ENCODE data around the gene GPR27. TPM values are rescaled to one million over a fixed set of nuclear protein-coding genes. Genes with fewer than 3 reads are reported as not detected.

GPR27 gene, protein sequence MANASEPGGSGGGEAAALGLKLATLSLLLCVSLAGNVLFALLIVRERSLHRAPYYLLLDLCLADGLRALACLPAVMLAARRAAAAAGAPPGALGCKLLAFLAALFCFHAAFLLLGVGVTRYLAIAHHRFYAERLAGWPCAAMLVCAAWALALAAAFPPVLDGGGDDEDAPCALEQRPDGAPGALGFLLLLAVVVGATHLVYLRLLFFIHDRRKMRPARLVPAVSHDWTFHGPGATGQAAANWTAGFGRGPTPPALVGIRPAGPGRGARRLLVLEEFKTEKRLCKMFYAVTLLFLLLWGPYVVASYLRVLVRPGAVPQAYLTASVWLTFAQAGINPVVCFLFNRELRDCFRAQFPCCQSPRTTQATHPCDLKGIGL
- not detected in 2 replicates for total RNA-seq

- DNase-seq (ENCODE audit: low read depth in 2 of 2) = peak; percentile 47 to 73
Measured at GRCh38 chr3:71753701-71754609, at the start of gene GPR27. GPR27 (plus strand) TSS chr3:71753855; CDS start chr3:71754050, 195 bp downstream.

DNA sequence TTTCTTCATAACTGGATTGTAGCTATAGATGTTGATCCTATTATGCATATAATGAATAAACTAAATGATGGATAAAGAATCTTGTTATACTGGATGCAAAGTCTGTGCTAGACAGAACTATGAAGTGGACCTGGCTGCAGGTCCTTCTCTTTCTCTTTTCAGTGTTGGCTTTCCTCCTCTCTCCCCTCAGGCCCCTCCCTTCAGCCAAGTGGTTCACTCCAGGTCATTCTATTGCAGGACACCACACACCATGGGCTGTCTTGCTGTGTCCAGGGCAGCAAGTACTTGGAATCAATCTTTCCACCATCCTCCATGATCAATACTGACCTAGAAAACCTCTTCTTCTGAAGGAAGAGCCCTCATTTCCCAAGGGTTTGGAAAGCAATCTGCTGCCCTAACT lies 48.7 kb upstream of the GPR27 start:
- DNase-seq (ENCODE audit: low read depth in 2 of 2) = no peak

- no peak for DNase-seq (ENCODE audit: low read depth in 2 of 2)
Measured at GRCh38 chr3:71705681-71706080, 48.0 kb upstream of the GPR27 start.

DNA sequence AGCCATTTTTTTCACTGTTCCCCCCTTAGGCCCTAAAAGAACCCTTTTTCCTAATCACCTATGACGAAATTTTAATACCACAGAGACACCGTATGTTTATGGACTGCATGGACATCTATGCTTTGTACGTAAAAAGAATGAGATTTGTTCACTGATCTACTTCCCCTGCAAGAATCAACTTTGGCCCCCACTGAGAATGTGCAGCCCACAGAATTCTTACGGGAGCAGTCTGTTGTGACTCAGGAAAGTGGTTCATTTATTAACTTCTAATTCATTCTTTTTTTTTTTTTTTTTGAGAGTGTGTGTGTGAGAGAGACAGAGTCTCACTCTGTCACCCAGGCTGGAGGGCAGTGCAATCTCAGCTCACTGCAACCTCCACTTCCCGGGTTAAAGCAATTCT lies 46.1 kb upstream of the GPR27 start:
- DNase-seq (ENCODE audit: low read depth in 2 of 2) = no peak

- peak; percentile 16 to 38 for DNase-seq (ENCODE audit: low read depth in 2 of 2)
Measured at GRCh38 chr3:71708476-71709105, 45.1 kb upstream of the GPR27 start.

DNA sequence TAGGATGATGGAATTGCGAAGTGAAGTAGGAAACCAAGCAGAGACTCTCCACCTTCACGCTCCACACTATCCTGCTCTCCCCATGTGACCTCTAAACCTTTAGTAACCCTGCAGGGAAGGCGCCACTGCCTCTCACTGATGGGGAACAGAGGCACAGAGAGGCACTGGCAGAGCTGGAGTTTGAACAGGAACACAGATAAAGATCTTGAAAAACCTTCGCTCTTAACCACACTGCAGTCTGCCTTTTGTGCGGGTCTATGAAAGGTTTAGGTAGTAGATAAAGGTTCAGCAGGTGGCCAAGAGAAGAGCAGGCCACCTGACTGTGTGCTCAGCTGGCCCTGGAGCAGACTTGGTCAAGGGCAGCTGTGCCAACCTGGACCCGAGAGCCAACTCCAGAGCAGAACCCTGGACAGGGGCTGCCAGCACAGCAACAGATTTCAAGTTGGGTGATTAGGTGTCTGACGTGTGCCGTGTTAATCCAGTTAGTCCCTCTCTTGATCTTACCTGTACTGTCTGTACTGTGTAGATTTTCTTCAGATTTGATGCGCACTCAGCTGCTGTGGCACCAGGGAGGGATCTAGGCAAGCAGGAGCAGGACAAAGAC lies 43.6 kb upstream of the GPR27 start:
- DNase-seq (ENCODE audit: low read depth in 2 of 2) = no peak

GRCh38 chr3:71710906-71711494 lies 42.7 kb upstream of the GPR27 start:
- peak; percentile 67 to 68 for DNase-seq (ENCODE audit: low read depth in 2 of 2)

DNA sequence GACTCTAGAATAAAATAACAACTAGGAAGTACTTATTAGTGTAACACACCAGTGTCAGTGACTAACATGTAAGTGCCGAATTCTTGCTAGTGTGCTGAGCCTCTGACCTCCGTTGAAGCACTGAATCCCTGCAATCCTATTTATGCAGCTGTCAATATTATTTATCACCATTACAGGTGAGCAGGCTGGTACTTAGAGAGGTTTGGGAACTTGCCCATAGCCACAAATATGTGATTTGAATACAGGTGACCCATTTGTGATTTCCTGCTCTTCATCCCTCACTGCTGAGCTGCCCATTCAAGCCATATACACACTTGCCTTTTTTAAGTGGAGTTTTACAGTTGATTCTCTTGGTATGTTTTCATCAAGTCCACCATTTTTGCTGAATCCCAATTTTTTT lies 40.6 kb upstream of the GPR27 start:
- DNase-seq (ENCODE audit: low read depth in 2 of 2) = no peak

- no peak for DNase-seq (ENCODE audit: low read depth in 2 of 2)
Measured at GRCh38 chr3:71714595-71714994, 39.1 kb upstream of the GPR27 start.

- DNase-seq (ENCODE audit: low read depth in 2 of 2) = no peak
Measured at GRCh38 chr3:71718072-71718471, 35.6 kb upstream of the GPR27 start.

- DNase-seq (ENCODE audit: low read depth in 2 of 2) = no peak
Measured at GRCh38 chr3:71721002-71721401, 32.7 kb upstream of the GPR27 start.

DNA sequence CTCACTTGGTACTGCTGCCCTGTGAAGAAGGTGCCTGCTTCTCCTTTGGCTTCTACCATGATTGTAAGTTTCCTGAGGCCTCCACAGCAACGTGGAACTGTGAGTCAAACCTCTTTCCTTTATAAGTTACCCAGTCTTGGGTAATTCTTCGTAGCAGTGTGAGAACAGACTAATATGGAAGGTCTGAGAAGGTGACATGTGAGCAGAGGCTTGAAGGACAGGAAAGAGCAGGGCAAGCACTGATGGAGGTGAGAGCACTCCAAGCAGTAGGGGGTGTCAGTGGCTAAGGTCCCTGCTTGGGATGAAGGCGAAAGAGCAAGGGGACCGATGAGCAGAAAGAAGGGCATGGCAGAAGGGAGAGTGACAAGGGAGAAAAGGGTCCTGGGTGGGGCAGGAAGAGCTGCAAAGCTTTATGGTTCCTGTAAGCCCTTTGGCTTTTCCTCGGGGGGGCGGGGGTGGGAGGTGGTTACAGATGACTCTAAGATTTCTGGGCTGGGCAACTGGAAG lies 32.0 kb upstream of the GPR27 start:
- no peak for DNase-seq (ENCODE audit: low read depth in 2 of 2)

DNA sequence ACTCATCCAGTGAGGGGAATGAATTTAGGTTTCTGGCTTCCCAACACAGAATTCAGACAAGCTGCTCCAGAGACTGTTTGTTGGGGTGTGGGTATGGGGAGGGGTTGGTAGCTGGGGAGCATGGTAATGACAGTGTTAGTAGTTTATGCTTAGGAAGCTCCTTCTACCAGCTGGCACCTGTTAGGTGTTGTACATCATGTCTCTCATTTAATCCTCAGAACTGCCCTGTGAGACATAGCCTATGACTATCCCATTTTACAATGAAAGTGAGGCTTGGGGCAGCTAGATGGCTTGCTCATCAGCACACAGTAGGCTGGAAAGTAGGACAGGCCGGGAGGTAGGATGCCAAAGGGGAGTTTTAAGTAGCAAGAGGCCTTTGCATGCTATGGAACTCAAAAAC lies 31.0 kb upstream of the GPR27 start:
- no peak for DNase-seq (ENCODE audit: low read depth in 2 of 2)

DNA sequence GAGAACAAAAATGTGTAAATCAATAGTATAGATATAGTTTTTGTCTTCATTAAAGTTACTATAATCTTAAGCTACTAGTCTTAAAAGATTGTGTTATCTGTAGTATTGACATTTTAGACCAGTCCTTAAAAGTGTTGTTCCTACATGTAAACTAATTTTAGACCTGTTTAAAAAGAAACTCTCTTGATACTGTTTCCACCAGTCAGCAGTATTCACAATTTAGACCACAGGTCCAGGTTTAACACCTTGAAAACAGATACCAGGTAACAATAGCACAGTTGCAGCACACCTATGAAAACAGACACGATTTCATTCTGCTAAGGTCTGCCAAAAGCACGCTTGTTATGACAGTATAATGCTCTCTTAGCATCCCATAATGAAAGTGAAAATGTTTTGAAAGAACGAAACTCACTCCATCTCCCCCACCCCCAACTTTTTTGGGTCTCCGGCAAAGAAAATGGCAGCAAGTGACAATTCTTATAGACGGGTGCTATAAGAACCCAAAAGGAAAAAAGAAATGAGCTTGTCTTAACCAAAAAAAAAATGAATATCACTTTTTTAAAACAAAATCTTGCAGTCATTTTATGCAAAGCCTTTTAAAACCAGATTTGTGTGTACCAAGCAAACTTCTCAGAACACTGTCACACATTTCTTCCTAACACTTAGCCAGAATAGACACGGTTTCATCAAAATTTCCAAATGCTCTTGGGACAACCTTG lies 30.0 kb upstream of the GPR27 start:
- no peak for DNase-seq (ENCODE audit: low read depth in 2 of 2)

DNA sequence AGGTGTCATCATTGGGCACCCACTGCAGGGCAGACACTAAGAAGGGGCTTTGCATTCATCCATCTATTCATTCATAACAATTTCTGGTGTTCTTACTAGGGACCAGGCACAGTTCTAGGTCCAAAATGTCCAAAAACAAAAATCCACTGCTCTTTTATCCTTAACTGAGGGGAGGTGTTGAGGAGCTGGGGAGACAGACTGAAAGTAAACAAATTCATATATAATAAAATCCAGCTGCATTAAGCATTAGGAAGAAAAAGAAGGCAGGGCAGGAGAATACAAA lies 29.5 kb upstream of the GPR27 start:
- DNase-seq (ENCODE audit: low read depth in 2 of 2) = no peak

DNA sequence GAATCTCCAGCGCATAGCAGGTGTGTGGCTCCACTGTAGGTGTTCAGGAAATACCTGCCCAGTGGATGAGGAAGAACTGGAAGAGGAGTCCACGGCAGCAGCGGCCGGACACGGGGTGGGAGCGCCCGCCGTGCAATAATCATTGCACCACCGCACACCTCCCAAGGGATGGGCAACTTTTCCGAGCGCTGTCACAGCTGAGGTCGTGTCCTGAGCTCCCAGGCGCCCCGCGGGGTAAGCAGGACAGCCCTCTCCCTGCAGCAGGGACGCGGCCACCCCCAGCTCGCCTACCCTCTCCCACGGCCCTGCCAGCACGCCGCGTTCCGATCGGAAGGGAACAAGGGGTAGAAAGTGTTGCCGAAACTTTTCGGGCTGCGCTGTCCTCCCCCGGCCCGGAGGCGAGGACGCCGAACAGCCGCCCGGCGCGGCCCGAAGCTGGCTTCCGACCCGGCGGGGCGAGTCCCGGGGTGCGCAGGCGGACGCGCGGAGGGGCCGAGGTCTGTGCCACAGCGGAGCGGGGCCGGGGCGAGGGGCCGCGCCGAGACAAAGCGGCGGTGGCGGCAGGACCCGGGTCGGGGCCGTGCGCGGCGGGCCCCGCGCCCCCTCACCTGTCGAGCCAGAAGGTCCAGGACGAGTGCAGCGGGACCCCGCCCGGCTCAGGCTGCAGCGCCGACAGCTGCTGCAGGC lies 28.9 kb upstream of the GPR27 start:
- peak; percentile 25 to 30 for DNase-seq (ENCODE audit: low read depth in 2 of 2)

DNA sequence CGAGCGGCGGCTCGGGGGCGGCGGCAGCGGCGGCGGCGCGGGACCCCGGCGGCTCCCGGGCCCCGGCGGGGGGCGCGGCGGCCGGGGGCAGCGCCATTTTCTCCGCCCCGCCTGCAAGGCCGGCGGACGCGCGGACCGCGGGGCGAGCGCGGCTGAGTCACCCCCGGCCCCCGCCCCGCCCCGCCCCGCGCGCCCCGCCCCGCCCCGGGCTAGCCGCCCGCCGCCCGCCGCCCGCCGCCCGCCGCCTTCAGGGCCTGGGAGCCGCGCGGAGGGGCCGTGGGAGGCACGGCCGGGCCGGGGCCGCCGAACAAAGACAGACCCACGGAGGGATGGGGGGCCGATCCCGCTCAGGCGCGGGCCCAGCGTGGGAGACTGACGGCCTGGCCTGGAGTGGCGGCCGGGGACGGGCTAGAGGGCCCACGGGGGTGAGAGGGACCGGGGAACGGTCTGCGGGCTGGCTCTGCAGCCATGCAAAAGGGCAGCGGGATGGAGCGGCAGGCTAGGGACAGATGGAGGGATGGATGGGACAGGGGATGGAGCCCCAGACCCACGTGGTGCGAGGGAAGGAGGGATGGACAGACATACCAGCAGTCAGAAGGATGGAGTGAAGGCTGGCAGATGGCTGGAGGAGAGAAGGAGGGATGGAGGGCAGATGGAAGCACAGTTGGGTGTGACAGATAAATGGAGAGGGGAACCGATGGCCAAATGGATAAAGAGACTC lies 28.2 kb upstream of the GPR27 start, which contains the start of gene EIF4E3:
Gene EIF4E3 (minus strand): TSS at position 132 of the 721 bp plus-strand sequence. CDS start 35 bp downstream, at position 97.
- peak; percentile 37 to 47 for DNase-seq (ENCODE audit: low read depth in 2 of 2)

- DNase-seq (ENCODE audit: low read depth in 2 of 2) = no peak
Measured at GRCh38 chr3:71726146-71726545, 27.5 kb upstream of the GPR27 start.

- no peak for DNase-seq (ENCODE audit: low read depth in 2 of 2)
Measured at GRCh38 chr3:71728632-71729342, 24.9 kb upstream of the GPR27 start.

Measured in lung microvascular endothelial cell (primary cell).